Peyer's patch (tissue), 4 donors: ENCODE measurements around the gene CAPS.

Experiments
- CTCF ChIP-seq, 6 experiments: fragments of 450-650 bp in 4 of 6; fragments of 200-600 bp in 2 of 6; sonication (generic) in 1 of 6; IDR thresholded peaks; one replicate each; pipeline ENCODE4 v1.5.1; 2017 to 2019; ENCODE audit warnings: antibody characterized with exemption in 6 of 6, mild to moderate bottlenecking in 3 of 6, moderate library complexity in 1 of 6
- POLR2A ChIP-seq, 2 donors: fragments of 450-650 bp; IDR thresholded peaks; one replicate each; pipeline ENCODE4 v1.5.1; 2017; ENCODE audit warnings: antibody characterized with exemption in 2 of 2, mild to moderate bottlenecking in 2 of 2, moderate library complexity in 2 of 2

DNA sequence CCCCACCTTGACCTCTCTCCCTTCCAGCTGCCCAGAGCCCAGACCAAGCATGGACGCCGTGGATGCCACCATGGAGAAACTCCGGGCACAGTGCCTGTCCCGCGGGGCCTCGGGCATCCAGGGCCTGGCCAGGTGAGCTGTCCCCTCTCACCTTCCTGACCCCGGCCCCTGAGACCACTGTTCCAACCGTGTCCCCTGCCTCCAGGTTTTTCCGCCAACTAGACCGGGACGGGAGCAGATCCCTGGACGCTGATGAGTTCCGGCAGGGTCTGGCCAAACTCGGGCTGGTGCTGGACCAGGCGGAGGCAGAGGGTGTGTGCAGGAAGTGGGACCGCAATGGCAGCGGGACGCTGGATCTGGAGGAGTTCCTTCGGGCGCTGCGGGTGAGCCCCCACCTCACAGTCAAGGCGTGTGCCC, 312 bp downstream of the CAPS start:
- TF ChIP-seq CTCF (IDR thresholded peaks at IDR 0.05) (no peak), POLR2A (IDR thresholded peaks at IDR 0.05) (no peak)
